Activated effector memory CD4-positive, alpha-beta T cell treated with anti-CD3 and anti-CD28 coated beads, Interleukin-2, amount 50 U/mL, for 16 hours (primary cell): ENCODE data around the gene CTIF.

Experiments
- DNase-seq: peaks from one replicate; pipeline ENCODE4 v3.0.0-alpha.2; 2020

CTIF gene

GRCh38 chr18:48623468-48624235 is 84.8 kb downstream of the CTIF start:
- no peak for DNase-seq

DNA sequence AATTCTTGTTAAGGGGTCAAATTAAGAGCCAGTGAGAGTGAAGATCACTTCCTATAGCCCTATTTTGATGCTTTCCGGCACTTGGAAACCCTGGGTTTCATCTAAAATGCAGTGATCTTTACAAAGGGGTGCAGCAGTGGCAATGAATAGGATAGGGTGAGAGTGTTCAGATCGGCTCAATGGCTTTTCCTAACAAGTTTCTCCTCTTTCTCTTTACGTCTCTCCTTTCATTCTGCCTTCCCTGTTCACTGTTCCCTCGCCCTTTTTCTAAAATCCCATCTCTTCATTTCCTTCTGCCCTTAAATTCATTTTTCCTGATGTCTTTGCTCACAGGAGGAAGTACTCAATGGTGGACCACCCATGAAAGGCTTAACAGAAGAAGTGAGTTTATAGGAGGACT is 86.0 kb downstream of the CTIF start:
- DNase-seq, result no peak

DNA sequence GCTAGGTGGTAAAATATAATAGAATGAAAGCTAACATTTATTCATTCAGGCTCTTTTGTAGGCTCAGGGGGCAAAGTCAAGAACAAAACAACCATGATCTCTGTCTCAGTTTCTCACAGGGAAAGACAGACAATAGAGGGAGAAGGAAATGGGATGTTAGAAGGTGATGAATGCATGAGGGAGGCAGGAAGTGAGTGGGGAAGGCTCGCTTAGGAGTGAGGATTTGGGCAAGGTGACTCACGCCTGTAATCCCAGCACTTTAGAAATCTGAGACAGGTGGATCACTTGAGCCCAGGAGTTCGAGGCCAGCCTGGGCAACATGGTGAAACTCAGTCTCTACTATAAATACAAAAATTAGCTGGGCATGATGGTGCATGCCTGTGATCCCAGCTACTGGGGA is 88.4 kb downstream of the CTIF start:
- no peak for DNase-seq

DNA sequence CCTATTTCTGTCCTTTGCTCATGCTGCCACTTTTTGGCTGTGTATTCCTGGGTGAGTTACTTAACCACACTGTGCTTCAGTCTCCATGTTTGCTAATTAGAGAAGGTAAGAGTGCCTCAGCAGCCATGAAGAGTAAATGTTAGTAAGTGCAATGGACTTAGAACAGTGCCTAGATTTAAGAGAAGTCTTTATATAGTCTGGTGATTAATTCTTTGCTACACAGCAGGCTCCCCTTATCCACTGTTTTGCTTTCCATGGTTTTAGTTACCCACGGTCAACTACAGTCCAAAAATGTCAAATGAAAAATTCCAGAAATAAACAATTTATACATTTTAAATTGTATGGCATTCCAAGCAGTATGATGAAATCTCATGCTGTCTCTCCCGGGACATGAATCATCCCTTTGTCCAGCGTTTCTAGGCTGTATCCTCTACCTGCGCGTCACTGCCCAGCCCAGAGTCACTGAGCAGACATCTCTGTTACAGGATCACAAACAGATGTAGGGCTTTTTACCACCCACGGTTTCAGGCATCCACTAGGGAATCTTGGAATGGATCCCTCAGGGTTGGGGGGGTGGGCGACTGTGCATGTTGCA is 91.0 kb downstream of the CTIF start:
- DNase-seq, result no peak

DNA sequence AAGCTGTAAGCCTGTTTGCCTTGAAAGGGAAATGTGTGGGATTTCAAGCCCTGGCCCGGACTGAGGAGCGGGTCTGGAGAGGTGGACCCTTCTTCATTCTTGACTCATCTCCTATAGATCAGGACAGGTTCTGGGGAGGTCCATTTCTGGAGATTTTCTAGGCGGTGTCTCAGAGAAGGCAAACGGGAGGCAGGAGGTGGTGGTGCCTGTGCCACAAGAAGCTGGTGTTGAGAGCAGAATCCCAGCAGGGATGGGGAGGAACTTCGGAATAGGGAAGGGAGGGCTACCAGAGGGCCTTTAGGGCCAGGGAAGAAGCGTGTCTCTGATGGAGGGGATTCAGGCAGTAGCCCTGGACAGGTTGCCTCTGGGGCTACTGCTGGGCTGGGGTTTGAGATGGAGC is 93.0 kb downstream of the CTIF start:
- no peak for DNase-seq

- no peak for DNase-seq
Measured at GRCh38 chr18:48632676-48633257, 93.9 kb downstream of the CTIF start.

DNA sequence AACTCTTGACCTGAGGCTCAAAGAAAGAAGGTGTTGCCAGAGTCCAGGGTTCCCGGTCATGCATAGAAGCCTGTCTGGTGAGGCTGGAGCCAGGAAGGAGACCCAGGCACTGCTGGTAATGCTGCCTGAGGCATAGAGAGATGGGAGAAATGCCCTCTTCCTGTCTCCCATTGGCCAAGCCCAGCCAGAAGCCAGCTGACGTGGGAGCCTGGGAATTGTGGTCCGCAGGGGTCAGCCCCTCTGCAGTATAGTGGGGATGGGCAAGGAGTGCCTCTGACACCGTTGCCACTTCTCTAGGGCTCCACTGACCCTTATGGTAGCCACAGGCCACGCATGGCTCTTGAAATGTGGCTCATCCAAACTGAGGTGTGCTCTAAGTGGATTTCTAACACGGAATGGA is 95.7 kb downstream of the CTIF start:
- no peak for DNase-seq

DNA sequence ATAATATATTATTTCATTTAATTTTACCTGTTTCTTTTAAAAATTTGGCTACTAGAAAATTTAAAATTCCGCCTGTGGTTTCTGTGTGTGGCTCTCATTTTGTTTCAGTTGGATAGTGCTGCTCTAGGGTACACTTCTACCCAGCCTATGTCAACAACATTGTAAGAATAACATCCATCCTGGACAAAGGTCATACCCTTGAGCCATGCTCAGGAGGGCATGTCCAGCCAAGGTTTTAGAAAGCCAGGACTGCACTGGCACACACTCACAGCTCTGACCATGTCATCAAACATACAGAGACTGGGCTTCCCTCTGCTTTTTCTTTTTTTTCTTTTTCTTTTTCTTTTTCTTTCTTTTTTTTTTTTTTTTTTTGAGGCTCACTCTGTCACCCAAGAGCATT is 96.1 kb downstream of the CTIF start:
- no peak for DNase-seq

GRCh38 chr18:48635806-48636205 is 97.0 kb downstream of the CTIF start:
- no peak for DNase-seq

DNA sequence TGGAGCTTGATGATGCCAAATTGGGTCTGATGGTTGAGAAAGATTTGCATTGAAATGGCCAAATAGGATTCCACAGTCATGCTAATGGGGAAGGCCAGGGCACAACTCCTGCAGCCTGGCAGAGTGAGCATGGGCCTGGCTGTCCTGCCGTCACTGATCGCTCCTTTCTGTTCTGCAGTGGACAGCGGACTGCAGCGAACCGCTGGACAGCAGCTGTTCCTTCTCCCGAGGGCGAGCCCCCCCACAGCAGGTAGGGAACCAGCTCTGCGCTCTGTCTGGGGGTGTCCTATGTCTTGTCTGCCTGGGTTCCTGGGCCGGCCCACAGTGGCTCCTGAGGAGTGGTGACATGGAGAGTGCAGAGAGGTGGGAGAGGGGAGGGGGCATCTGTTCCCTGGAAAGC is 97.6 kb downstream of the CTIF start:
- DNase-seq, result no peak

DNA sequence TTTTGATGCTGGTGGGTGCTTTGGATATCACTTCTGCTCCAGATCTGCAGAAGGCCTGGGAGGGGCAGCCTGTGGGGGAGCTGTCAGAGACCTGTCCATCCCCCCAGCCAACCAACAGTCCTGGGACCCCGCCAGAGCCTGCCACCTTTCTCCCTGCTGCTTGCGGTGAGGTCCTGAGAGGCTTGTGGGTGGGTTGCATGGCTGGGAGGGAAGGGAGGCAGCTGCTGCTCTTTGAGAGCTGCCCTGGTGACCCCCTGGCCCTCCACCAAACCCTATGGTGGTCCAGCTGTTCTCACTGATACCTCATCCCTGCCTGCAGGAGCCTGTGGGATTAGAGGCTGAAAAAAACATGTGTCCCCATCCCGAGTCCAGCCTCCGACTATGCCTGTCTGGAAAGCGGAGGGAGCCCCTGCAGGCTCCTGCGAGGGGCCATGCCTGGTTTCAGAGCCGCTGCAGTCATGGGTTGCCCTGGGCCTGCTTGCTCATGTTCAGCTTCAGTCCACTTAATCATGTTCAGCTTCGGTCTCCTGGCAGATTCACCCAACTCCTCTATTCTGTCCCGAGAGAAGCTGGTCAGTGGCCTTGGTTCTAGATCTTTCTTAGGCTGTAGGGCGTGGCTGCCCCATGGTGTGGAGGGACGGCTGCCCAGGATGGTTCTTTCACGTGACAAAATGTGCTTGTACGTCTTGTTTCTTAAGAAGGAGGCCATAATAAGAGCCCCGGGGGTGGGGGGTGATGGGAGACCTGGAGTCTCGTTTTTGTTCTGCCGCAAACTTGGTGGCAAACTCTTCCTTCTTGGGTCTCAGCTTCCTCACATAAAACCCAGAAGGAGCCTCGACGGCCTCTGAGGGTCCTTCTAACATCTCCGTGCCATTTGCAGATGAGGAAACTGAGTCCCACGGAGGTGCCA is 98.5 kb downstream of the CTIF start:
- DNase-seq, result no peak

- DNase-seq, result no peak
Measured at GRCh38 chr18:48638451-48638850, 99.6 kb downstream of the CTIF start.

GRCh38 chr18:48638896-48639771 is 100.3 kb downstream of the CTIF start:
- no peak for DNase-seq

- no peak for DNase-seq
Measured at GRCh38 chr18:48639772-48640432, 101.1 kb downstream of the CTIF start.

DNA sequence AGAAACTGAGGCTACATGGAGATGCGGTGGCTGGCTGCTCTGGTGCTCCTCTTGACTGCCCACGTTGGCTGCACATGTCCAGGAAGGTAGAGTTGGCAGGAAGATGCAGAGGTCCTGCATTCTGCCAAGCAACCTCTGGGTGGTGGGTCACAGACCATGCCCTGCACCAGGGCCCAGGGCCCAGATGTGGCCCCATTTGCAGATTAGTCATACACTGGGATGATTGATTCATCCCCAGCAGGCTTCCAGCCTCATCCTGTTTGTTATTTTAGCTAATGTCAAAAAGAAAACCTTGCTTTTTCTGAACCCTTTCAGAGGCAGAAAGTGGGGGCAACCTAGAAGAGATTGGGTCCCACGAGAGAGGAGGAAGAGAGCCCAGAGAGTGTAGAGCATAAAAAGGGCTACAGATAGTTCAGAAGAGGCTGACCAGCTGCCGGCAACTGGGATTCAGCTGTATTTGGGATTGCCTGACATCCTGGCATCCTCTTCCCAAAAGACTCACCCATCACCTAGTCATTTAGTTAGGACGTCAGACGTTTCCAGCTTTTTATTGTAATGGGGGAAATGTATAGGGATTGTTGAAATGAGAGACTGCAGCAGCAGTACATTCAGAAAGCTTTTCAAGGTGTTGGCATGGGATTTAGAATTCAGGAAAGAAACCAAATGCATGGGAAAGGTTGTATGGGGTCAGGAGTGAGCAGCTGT is 101.9 kb downstream of the CTIF start:
- no peak for DNase-seq

- DNase-seq, result no peak
Measured at GRCh38 chr18:48641981-48642380, 103.2 kb downstream of the CTIF start.

GRCh38 chr18:48642503-48642902 is 103.7 kb downstream of the CTIF start:
- no peak for DNase-seq

DNA sequence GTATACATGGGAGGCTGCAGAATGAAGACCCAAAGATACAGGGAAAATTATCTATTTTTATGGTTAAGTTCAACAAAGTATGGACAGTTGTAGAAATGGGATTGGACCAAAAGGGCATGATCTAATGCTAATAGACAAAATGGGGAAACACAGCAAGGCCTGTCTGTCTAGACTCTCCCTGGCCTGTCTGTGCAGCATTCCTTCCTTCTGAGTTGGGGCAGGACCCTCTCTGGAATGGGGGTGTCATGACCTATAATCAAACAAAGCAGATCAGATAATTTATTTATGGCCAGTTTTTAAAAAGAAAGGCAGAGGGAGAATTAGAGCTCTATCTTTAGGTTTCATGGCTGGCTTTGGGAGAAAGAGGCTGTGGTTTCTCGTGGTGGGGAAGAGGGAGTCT is 104.4 kb downstream of the CTIF start:
- DNase-seq, result no peak

DNA sequence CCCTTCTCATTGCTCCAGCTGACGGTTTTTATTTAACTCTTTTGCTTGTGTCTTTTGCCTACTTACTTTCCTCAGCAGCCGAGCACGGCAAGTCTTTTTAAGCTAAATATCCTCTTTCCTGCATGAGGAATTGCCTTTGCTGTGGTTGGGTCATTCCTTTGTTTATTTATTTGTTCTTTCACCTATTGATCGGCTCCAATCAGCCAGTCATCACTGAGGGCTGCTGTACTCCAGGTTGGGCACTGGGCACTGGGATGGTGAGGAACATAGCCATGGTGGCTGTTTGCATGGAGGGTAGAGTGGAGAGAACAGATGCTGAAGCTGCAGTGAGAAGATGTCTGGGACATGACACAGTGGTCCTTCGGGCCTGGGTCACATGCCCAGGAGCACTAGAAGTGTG is 105.2 kb downstream of the CTIF start:
- DNase-seq, result no peak

DNA sequence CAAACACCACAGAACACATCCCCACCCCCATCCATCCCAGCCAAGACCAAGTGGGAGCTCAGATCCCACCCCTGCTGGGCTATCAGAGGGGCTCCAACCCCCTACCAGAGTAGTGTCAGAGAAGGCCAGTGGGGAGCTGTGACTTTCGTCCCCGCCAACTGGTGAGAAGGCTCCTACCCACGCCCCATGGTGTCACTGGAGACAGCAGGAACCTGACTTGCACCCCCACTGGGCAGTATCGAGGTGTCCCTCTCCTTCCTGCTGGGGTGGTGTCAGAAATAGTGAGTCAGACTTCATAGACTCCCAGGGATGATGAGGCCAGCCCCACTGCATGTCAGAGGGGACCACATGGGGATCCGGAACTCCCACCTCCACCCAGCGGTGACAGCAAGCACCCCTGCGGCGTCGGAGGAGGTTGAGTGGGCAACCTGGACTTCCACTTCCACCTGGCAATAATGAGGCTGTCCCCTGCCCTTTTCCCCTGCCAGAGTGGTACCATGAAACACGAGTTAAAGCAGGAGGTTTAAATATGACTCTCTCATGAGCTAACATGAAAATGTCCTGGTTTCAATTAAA is 106.7 kb downstream of the CTIF start:
- no peak for DNase-seq

DNA sequence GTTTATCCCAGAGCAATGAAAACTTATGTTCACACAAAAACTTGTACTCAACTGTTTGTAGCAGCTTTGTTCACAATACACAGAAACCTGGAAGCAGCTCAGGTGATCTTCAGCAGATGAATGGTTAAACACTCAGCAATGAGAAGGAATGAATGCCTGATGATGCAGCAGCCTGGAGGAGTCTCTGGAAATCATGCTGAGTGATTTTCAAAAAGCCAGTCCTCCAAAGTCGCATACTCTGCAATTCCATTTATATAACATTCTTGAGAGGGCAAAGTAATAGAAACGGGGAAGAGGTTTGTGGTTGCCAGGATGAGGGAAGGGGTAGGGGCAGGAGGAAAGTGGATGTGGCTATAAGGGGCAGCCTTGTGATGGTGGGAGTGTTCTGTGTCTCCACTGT is 108.1 kb downstream of the CTIF start:
- DNase-seq, result no peak
